MG63 (cell line): ENCODE results near the gene FGF1. TPM values are rescaled to one million over a fixed set of nuclear protein-coding genes. Genes with fewer than 3 reads are reported as not detected.

Experiments
- DNase-seq: peaks from one replicate; pipeline ENCODE4 v3.0.0-alpha.2; 2020
- H3K27me3 ChIP-seq: fragments of 250-450 bp; sonication (Bioruptor Pico); 2 replicates; pipeline ENCODE4 v1.5.1; 2020; ENCODE audit warnings: mild to moderate bottlenecking, moderate library complexity
- H3K36me3 ChIP-seq: fragments of 250-450 bp; sonication (Bioruptor Pico); 2 replicates; pipeline ENCODE4 v1.5.1; 2020; ENCODE audit warnings: mild to moderate bottlenecking, moderate library complexity
- H3K4me3 ChIP-seq: fragments of 250-450 bp; sonication (Bioruptor Pico); 2 replicates; pipeline ENCODE4 v1.5.1; 2020; ENCODE audit warnings: mild to moderate bottlenecking, moderate library complexity
- H3K9me3 ChIP-seq: fragments of 250-450 bp; sonication (Bioruptor Pico); 2 replicates; pipeline ENCODE4 v1.5.1; 2020; ENCODE audit warnings: mild to moderate bottlenecking, moderate library complexity
- total RNA-seq: library from RNA; depleted of rRNA; stranded (reverse); fragments of >200 nt; shearing (Covaris generic); gene quantifications from 2 replicates; pipeline ENCODE4 v1.2.3, GENCODE V29; 2014; ENCODE audit warnings: low replicate concordance; rRNA removed

The FGF1 gene
- 0.57 and 1.1 TPM in 2 replicates for total RNA-seq

GRCh38 chr5:142685418-142686209 lies at the start of gene FGF1:
Gene FGF1, minus strand, starts transcription at chr5:142686090. Its CDS starts 71,963 bp downstream, at chr5:142614127.
- peak; percentile 19 for DNase-seq

GRCh38 chr5:142727735-142728047 lies 41.8 kb upstream of the FGF1 start:
- Histone ChIP-seq H3K27me3 (no peaks in the 10 kb centered on the region), H3K9me3 (peaks cover 7% of the 10 kb centered on the region), H3K36me3 (no peaks in the 10 kb centered on the region), H3K4me3 (no peak overlapping the region)
- DNase-seq = no peak

More at GRCh38 chr5:142685418-142686209, at the start of gene FGF1:
- Histone ChIP-seq H3K36me3 (no peaks in the 10 kb centered on the region), H3K4me3 (no peak within 1 kb of the TSS), H3K27me3 (no peaks in the 10 kb centered on the region; the same call in 1 of the 2 replicates), H3K9me3 (no peaks in the 10 kb centered on the region)

- Histone ChIP-seq H3K36me3 (no peaks in the 10 kb centered on the region), H3K27me3 (no peaks in the 10 kb centered on the region), H3K4me3 (no peak overlapping the region), H3K9me3 (peaks cover 7% of the 10 kb centered on the region)
- no peak for DNase-seq
These were observed 40.4 kb upstream of the FGF1 start for GRCh38 chr5:142726188-142726731.

- no peaks in the 10 kb centered on the region for H3K27me3 ChIP-seq
- DNase-seq = peak; percentile 43
- no peak overlapping the region for H3K4me3 ChIP-seq
- H3K36me3 ChIP-seq = no peaks in the 10 kb centered on the region
- peaks cover 7% of the 10 kb centered on the region for H3K9me3 ChIP-seq
These were observed 39.6 kb upstream of the FGF1 start for GRCh38 chr5:142725231-142726187.

GRCh38 chr5:142724821-142725220 lies 38.9 kb upstream of the FGF1 start:
- DNase-seq = no peak
- H3K27me3 ChIP-seq = no peaks in the 10 kb centered on the region
- H3K36me3 ChIP-seq = no peaks in the 10 kb centered on the region
- H3K9me3 ChIP-seq = peaks cover 7% of the 10 kb centered on the region
- no peak overlapping the region for H3K4me3 ChIP-seq

GRCh38 chr5:142722896-142723295 lies 37.0 kb upstream of the FGF1 start:
- DNase-seq = peak; percentile 37
- H3K36me3 ChIP-seq = no peaks in the 10 kb centered on the region
- H3K4me3 ChIP-seq = no peak overlapping the region
- H3K27me3 ChIP-seq = no peaks in the 10 kb centered on the region
- H3K9me3 ChIP-seq = peaks cover 5% of the 10 kb centered on the region

- Histone ChIP-seq H3K9me3 (no peaks in the 10 kb centered on the region), H3K36me3 (no peaks in the 10 kb centered on the region), H3K4me3 (no peak overlapping the region), H3K27me3 (no peaks in the 10 kb centered on the region)
- DNase-seq = no peak
These were observed 36.3 kb upstream of the FGF1 start for GRCh38 chr5:142722146-142722545.

- Histone ChIP-seq H3K36me3 (no peaks in the 10 kb centered on the region), H3K27me3 (no peaks in the 10 kb centered on the region), H3K9me3 (no peaks in the 10 kb centered on the region), H3K4me3 (no peak overlapping the region)
- no peak for DNase-seq
These were observed 34.9 kb upstream of the FGF1 start for GRCh38 chr5:142720641-142721271.

- Histone ChIP-seq H3K4me3 (no peak overlapping the region), H3K9me3 (no peaks in the 10 kb centered on the region), H3K27me3 (no peaks in the 10 kb centered on the region), H3K36me3 (no peaks in the 10 kb centered on the region)
- DNase-seq = no peak
These were observed 34.0 kb upstream of the FGF1 start for GRCh38 chr5:142719836-142720370.

GRCh38 chr5:142717582-142718215 lies 31.8 kb upstream of the FGF1 start:
- H3K4me3 ChIP-seq = no peak overlapping the region
- no peaks in the 10 kb centered on the region for H3K9me3 ChIP-seq
- DNase-seq = peak; percentile 41
- no peaks in the 10 kb centered on the region for H3K36me3 ChIP-seq
- no peaks in the 10 kb centered on the region for H3K27me3 ChIP-seq

GRCh38 chr5:142716963-142717362 lies 31.1 kb upstream of the FGF1 start:
- Histone ChIP-seq H3K4me3 (no peak overlapping the region), H3K27me3 (no peaks in the 10 kb centered on the region), H3K9me3 (no peaks in the 10 kb centered on the region), H3K36me3 (no peaks in the 10 kb centered on the region)
- DNase-seq = peak; percentile 58

- H3K36me3 ChIP-seq = no peaks in the 10 kb centered on the region
- no peaks in the 10 kb centered on the region for H3K27me3 ChIP-seq
- no peak for DNase-seq
These were observed 29.4 kb upstream of the FGF1 start for GRCh38 chr5:142715291-142715690.

GRCh38 chr5:142713121-142713706 lies 27.3 kb upstream of the FGF1 start:
- peaks cover 6% of the 10 kb centered on the region for H3K9me3 ChIP-seq
- DNase-seq = peak; percentile 84
- H3K4me3 ChIP-seq = peak overlapping the region; percentile 58
- no peaks in the 10 kb centered on the region for H3K36me3 ChIP-seq
- H3K27me3 ChIP-seq = no peaks in the 10 kb centered on the region

More at GRCh38 chr5:142715291-142715690, 29.4 kb upstream of the FGF1 start:
- no peaks in the 10 kb centered on the region for H3K9me3 ChIP-seq
- no peak overlapping the region for H3K4me3 ChIP-seq

GRCh38 chr5:142703153-142703552 lies 17.3 kb upstream of the FGF1 start:
- H3K27me3 ChIP-seq = peaks cover 4% of the 10 kb centered on the region
- H3K9me3 ChIP-seq = no peaks in the 10 kb centered on the region
- no peak for DNase-seq
- H3K36me3 ChIP-seq = no peaks in the 10 kb centered on the region
- no peak overlapping the region for H3K4me3 ChIP-seq

- Histone ChIP-seq H3K36me3 (no peaks in the 10 kb centered on the region), H3K27me3 (peaks cover 4% of the 10 kb centered on the region), H3K9me3 (no peaks in the 10 kb centered on the region), H3K4me3 (no peak overlapping the region)
- no peak for DNase-seq
These were observed 15.9 kb upstream of the FGF1 start for GRCh38 chr5:142701673-142702311.
